ENCODE measurements around the gene PHB1.
"Not testable (repeated sequence)": the region's sequence is repeated elsewhere in the genome, so short reads cannot be mapped to it uniquely, and the experiment has no call there.

The PHB1 gene

DNA sequence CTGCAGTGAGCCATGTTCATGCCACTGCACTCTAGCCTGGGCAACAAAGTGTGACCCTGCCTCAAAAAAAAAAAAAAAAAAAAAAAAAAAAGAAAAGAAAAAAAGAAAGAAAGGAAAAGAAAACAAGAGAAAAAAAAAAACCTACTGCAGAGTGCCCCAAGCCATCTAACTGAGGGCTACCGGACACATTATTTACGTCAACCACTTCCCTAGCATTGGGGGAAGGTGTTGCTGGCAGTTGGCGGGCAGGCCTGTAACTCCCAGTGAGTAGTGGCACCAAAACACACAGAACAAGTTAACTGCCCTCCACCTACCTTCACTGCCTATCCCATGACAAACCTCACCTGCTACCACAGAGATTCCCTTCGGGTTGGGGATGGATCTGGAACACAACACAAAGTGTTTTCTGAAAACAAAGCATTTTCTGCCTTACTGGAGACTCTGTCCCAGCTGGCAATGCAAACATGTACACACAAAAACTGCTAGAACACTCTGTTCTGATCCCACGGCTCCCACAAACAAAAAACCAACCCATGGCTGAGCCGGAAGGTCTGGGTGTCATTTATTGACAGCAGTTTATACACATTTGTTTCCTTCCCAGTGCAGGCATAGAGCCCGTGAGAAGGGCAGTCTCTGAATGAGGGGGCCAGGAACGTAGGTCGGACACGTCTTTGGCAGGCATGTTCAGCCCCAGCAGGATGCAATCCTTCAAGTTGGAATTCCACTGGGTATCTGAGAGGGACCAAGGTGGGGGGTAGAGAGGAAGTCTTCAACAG lies 11.0 kb downstream of the PHB1 start:
- no peak for DNase-seq

DNA sequence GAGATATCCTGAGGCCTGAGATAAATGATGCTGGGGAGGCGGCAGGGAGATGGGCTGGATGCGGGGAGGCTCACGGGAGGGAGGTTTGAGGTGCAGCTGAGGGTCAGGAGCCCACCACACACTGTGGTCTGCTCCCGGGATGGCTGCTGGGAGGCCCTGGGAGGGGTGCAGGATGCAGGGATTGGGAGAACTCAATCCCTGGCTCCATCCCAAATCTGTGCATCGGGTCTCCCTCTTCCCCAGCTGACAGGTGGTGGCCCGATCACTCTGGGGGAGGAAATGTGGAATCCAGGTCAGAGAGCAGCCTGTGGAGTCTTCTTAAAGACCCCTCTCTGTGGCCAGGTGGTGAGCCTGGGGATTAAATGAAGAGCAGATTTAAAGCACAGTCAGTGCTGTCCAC lies 12.0 kb downstream of the PHB1 start:
- DNase-seq = no peak

DNA sequence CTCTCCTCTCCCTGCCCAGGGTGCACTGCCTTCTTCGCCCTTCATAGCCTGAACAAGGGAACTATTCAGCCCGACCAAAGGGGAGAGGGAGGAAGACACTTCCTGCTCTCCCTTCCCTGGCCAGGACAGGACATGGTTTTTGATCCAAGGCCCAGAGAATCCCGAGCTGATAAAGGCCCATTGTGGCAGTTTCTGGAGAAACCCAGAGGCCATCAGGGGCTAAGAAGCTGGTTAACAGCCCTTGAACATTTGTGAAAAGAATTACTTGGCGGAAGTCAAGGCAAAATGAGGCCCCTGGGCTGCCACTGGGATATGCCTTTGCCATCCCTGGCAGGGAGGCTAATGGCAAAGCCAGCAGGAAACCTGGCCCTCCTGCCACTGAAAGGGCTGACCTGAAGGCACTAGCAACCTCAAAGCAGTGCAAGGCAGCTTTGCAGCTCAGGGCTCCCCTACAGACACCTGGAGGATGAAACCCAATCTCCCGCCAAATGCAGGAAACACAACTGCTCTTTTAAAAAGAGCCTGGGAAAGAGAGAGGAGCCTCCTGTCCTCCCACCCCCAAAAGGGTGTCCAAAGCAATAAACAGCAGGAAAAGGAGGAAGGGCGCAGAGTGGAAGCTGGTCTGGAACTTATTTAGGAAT lies 12.6 kb downstream of the PHB1 start:
- DNase-seq = no peak

DNA sequence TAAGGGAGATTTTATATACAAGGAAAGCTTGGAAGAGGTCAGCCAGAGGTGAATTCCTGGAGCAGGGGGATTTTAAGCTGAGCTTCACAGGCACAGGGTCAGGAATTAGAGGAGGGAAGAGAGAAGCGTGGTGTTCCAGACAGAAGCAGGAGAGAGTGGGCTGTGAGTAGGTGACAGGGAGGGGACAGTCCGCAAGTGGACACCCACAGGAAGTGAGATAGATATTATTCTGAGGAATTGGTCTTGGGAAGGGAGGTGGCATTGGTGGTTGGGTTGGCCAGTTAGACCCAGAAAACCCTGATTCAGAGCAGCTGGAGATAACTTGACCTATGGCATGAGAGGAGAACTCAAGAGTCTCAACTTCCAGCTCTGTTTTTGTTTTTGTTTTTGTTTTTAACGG lies 14.7 kb downstream of the PHB1 start:
- no peak for DNase-seq

DNA sequence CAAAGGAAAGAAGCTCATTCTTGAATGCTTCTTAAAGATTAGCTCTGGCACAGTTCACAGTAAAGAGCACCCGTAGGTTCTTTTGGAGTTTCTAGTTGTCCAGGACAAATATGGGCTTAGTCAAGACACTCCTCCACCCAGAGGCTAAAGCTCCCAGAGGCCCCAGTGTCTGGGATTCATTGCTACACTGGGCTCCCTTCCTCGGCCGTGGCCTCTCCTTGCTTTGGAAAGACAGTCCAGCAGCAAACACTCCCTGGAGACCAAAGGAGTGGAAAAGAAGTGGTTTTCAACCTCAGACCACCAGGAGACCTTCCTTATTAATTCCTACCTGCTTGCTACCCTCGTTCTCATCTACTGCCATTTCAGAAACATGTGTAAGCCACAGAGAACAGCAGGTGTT lies 17.1 kb downstream of the PHB1 start:
- no peak for DNase-seq

DNA sequence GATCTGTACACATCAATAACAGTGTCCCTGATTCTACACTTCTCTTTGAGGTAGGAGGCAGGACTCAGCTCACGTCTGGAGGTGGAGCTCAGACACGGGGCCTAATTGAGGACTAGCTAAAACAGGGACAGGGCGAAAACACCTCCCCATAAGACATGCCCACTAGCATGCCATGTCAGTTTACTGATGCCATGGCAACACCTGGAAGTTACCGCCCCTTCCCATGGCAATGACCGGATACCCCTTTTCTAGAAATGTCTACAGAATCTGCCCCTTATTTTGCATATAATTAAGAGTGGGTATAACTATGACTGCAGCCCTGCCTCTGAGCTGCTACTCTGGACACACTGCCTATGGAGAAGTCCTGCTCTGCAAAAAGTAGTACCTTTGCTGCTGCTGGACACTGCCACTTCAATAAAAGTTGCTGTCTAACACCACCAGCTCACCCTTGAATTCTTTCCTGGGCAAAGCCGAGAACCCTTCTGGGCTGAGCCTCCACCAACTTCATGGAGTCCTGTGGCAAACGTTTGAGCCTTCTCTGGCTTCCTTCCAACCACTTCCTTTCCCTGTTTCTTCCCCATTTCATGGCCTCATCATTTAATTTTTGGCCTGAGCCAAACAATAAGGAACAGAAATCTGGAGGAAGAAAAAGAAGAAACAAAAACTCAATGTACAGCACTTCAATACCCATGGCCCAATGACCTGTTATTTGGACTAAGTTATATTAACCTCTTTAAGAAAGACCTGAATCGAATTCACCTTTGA lies 21.0 kb downstream of the PHB1 start:
- DNase-seq = no peak

DNA sequence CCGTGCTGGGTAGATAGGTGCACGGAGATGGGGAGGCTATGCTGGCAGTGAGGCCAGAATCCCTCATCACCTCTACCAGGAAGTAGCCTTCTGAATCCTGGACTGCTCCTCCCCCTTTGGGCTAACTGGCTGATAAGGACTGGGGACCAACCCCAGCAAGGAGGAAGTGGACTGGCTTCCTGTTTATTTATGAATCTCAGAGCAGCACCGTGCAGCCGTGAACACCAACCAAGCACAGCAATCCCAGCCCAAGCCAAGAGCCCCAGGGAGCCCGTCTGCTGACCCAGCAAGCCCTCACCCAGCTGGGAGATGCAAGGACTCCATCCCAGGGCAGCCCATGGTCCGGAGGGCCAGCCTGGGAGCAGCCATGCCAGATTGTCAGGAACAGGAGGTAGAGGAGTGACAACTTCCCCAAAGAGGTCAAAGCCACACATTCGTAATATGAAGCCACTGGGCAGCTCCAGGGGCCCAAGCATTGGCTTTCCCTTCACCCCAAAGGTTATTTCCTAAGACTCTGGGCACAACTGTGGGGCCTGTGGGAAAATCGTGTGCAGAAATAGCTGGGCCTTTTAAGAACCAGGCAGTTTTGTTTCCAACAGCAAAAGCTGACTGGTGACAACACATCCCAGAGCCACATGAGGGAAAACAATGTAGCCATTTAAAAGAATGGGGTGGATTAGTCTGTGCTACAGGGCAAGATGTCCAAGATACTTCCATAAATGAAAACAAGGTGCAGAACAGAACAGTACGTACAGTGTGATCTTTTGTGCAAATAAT lies 23.9 kb downstream of the PHB1 start:
- DNase-seq = no peak

DNA sequence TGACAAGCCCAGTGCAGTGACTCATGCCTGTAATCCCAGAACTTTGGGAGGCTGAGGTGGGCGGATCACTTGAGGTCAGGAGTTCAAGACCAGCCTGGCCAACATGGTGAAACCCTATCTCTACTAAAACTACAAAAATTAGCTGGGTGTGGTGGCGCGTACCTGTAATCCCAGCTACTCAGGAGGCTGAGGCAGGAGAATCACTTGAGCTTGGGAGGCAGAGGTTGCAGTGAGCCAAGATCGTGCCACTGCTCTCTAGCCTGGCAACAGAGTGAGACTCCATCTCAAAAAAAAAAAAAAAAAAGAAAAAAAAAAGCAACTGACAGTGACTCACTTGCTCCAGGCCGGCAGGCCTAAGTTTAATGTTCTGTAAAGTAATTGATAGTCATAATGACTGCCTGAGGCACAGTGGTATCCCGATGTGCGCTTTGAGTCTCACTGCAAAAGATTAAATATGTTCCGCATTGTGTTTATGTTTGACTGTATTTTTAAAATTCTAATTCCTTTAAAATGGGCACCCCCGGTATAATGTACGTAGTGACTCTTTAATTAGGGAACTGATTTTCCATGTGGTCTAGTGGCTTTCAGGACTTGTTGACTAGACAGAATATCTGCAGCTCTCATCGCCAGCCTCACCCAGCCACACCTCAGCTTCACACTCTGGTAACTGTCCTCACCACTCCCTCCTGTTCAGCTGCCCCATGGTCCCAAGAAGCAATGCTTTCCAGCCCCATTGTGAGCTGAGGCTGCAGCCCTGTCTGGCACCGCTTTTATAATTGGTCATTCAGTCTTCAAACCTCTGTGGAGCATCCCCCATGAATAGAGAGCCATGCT lies 25.0 kb downstream of the PHB1 start:
- DNase-seq = not testable (repeated sequence)

DNA sequence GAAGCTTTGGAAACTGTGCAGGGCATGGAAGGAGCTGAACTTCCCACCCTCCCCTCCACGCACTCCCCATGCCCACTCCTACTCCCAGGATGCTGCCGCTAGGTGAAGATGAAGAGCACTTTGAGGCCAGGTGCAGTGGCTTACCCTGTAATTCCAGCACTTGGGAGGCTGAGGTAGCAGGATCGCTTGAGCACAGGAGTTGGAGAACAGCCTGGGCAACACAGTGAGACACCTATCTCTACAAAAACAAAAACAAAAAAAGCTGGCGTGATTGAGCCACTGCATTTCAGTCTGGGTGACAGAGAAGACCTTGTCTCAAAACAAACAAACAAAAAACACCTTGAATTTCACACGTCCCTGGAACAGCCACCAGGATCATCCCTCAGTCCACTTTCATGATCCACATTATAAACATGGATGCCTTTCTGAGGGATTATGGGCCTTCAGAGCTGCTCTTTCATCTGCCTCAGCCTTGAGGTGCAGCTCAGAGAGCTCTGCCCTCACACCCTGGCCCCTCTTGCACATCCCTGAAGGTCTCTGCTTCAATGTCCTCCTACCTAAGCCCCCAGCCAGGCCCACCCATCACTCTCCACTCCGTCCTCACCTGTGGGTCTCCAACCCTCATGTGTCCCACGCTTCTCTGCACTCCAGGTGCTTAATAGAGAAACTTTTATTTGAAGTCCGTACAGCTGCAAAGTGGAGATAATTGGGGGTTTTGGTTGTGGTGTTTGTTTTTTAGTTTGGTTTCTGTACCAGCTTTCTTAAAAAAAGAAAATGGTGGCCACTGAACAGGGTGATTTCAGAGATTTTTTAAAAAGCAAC lies 25.8 kb downstream of the PHB1 start:
- DNase-seq = no peak

DNA sequence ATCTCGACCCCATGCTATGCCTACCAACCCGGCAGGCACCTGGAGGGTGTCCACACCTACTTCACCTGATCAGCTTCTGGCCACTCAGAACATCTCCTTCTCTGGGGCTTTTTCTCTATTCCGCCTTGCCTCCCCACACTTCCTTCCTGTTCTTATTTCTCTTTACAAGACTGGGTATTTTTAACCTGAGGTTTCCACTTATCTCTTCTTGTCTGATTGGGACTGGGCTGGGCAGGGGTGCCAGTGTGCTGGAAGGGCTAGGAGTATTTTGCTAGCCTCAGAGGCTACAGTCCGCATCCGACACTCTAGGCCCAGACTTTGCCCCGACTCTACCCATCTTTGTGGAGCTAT lies 26.4 kb downstream of the PHB1 start:
- DNase-seq = no peak

DNA sequence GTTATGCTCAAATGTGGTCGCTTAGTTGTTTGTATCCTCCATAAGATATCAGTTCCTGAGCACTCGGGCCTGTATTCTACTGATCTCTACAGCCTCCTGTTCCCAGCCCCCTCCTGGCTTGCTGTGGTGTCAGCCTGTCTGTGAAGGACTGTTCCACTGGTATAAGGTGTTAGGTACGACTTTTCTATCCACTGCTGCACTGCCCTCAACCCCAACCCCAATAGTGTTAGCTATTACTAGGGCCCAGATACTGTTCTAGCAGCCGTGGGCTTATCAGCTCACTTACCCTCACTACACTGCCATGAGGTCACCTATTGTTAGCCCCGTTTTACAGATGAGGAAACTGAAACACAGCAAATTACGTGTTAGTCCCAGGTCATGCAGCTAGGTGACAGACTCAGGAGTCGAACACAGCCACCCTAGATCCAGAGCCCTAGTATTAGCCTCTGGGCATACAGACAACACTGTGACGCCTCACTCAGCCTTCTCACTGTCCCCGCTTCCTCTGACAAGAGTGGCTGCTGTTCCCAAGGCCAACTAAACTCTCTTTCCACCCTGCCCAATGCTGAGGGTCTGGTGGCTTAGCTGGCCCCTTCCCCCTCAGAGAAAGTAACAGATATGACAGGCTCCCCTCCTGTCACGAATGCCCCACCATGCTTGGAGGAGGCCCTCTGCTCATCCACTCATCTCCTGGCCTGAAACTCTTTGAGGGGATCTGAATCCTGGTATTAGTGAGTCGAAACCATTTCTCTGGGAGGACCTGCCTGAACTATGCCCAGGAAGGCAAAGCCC lies 27.0 kb downstream of the PHB1 start:
- no peak for DNase-seq

DNA sequence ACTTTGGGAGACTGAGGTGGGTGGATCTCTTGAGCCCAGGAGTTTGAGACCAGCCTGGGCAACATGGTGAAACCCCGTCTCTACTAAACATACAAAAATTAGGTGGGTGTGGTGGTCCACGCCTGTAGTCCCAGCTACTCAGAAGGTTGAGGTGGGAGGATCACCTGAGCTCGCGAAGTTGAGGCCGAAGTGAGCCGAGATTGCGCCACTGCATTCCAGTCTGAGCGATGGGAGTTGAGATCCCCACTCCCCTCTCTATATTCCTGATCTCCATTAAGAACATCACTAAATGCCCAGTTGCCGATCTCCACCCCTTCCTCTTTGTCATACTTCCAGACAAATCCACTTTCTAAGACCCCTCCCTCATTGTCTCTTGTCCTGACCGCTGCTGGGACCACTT lies 28.3 kb downstream of the PHB1 start:
- DNase-seq = no peak

DNA sequence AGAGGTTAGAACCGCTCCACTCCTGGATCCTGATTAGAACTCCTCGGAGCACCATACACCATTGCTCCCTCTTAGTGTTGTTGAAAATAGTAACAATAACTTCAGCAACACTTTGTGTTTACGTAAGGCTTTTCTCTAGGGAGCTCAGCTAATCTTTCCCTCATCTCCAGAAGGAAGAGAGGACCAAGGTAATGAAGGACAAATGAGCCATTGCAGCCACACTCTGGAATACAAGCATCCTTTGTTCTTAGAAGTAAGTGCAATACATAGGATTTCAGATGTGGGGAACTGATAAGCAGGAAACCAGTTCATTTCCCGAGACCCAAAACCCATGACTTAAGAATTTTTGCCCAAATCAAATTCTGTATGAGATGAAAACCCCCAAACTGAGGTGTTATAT lies 29.7 kb downstream of the PHB1 start:
- no peak for DNase-seq

DNA sequence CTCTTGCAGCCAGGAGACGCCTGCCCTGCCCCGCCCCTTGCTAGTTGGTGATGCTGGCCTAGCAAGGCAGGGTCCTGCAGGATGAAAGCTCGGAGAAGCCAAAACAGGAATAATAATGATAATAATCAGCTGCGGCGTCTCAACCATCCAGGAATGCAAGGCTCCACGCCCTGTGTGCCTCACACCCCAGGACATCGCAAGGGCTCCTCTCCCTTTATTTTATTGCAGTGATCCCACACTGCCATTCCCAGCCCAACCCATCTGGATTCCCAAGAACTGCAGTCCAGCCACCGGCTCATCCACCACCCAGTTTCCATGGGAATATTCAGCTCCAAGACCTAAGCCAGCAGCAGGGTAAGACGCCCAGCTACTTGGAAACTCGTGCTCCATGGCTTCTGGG lies 31.6 kb downstream of the PHB1 start:
- DNase-seq = no peak

DNA sequence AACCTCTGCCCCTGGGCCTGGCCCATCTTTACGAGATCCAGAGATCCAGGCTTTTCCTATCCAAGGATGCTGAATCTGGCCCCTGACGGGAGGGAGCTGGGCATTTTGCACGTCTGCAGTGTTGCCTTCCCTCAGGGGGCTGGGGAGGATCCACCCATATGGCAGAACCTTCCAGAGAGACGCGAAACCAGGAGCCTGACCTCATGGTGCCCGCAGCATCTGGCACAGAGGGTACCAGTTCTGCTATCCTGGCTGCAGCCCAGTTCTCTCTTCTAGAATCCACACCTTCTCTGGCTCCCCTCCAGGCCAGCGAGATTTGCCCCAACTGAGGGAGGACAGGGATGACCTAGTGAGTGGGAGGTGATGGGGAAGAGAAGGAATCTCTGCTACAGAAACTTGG lies 32.1 kb downstream of the PHB1 start:
- DNase-seq = no peak

DNA sequence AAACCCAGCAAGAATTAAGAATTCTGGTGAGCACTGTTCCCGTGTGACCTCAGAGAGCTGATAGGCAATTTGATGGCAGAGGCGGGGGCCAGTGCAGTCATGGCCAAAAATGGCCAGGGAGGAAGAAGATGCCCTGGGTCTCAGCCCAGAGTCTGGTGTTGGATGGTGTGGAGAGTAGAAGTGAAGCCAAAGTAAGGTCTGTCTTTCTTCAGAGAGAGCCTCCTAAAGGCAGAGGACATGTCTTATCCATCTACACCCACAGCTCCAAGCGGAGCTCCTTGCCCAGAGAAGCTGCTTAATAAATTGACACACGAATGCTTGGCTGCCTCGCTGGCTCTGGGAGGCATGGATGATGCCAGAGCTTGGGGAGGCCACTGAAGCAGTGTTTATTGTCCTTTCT lies 32.9 kb downstream of the PHB1 start:
- DNase-seq = no peak

DNA sequence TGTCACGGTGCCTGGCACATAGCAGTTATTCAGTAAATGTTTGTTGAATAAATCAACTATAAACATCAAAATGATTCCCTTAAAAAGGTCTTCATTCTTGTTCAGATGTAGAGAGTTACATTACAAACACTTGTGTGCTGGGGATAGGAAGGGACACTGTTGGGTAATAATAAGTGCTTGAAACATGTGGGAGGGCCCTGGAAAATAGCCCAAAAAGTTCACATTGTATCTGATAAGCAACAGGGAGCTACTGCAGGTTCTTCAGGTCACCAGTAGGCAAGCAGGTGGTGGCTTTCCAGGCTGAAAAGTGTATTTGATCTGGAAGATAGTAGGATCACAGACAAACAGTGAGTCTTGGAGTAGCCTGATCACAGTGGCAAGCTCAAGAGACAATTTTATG lies 33.6 kb downstream of the PHB1 start:
- DNase-seq = no peak

DNA sequence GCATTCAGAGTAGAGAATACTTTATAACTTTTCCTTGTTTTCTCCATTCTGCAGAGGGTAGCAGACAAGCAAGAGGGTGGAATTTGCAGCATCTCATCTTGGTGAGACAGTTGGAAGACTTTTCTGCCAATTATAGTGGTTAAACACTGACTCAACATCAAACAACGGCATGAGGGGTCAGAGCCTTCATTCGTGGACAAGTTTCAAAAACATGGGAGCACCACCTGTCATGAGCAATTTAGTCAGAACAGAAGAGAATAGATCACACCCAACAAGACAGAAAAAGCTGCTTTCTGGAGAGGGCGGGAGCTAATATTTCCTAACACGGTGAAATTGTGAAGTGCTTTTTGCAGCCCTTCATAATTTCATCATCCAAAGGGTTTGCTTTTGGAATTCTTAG lies 34.8 kb downstream of the PHB1 start:
- no peak for DNase-seq

DNA sequence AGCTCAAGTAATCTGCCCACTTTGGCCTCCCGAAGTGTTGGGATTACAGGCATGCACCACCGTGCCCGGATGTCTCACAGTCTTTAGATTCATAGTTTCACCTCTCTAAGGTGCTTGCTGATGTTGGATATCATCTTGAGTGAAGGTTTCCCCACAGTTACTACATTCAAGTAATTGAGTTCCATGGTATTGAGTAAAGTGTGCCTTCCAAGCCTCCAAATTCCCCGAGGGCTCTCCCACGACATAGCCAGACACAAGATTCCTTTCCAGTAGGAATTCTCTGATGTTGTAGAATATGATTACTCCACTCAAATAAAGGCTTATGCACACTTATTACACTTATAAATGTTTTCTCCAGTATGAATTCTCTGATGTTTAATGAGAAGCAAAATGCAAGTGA lies 36.4 kb downstream of the PHB1 start:
- no peak for DNase-seq

DNA sequence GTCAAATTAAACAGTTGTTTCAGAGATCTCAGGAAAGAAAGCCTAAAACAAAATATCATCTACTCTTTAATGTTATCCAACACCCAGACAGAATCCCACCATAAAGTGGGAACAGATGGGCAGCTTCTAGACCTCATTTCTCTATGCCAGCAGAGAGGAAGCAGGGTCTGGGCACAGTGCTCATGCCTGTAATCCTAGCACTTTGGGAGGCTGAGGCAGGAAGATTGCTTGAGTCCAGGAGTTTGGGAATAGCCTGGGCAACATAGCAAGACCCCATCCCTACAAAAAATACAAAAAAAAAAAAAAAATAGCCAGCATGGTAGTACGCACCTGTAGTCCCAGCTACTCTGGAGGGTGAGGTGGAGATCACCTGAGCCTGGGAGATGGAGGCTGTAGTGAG lies 39.1 kb downstream of the PHB1 start:
- DNase-seq = no peak

DNA sequence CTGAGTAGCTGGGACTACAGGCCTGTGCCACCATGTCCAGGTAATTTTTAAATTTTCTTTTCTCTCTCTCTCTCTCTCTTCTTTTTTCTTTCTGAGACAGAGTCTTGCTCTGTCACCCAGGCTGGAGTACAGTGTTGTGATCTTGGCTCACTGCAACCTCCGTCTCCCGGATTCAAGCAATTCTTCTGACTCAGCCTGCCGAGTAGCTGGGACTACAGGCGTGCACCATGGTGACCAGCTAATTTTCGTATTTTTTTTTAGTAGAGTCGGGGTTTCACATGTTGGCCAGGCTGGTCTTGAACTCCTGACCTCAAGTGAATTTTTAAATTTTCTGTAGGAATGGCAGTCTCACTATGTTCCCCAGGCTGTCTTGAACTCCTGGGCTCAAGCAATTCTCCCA lies 41.6 kb downstream of the PHB1 start:
- no peak for DNase-seq

All from 8988T (cell line).